ENCODE measurements around the gene PARN. TPM values are rescaled to one million over a fixed set of nuclear protein-coding genes. Genes with fewer than 3 reads are reported as not detected.

Gene PARN
- total and polyA plus RNA-seq, 2 of the 8 experiments (the other 6 are each of a cell fraction or from before 2014, with no cell fraction given) = 24.5 to 44.6 TPM

DNA sequence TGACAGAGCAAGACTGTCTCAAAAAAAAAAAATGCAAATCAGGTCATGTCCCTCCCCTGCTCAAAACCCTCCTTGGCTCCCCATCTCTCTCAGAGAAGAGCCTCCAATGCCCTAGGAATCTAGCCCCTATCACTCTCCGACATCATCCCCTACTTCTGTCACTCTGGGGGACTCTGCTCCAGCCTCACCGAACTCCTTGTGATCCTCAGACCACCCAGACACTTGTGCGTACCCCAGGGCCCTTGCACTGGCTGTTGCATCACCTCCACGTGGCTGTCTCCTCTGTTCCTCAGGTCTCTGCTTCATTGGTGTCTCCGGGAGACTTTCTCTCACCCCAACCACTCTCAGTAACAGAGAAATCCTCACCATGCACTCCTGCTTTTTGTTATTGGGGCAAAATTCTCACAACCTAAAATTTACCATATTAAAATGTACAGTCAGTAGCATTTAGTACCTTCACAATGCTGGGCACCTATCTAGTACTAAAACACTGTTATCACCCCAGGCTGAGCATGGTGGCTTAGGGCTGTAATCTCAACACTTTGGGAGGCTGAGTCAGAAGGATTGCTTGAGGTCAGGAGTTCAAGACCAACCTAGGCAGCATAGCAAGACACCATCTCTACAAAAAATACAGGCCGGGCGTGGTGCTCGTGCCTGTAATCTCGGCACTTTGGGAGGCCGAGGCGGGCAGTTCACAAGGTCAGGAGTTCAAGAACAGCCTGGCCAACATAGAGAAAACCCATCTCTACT, 48.9 kb upstream of the PARN start:
- Histone ChIP-seq H2BK12ac (ENCODE audit: low read depth, low read length) (no peak overlapping the region), H2BK20ac (ENCODE audit: low read length) (no peak overlapping the region), H4K91ac (replicated peaks; ENCODE audit: insufficient read length, low read length) (no peak overlapping the region), H3K14ac (ENCODE audit: insufficient read length) (no peak overlapping the region), H2AFZ (ENCODE audit: low read length) (no peak overlapping the region), H3K18ac (ENCODE audit: extremely low read depth, low read length) (no peak overlapping the region), H4K5ac (ENCODE audit: insufficient read length, low read depth, low read length) (no peak overlapping the region), H3K23me2 (ENCODE audit: low read depth, low read length) (peaks cover 4% of the 10 kb centered on the region; the same call in 1 of the 2 replicates), H3K4me3 (ENCODE audit: extremely low read depth in 1 of 4, insufficient read depth in 2 of 4, low read depth in 3 of 4, low read length in 4 of 4) (no peak overlapping the region), H2BK15ac (ENCODE audit: low read length) (no peak overlapping the region), H3K27me3 (replicated peaks in 1 of 4; ENCODE audit: control insufficient read depth in 3 of 4, extremely low read depth in 1 of 4, insufficient read depth in 3 of 4, low read length in 3 of 4) (no peaks in the 10 kb centered on the region), H2BK120ac (replicated peaks; ENCODE audit: low read depth, low read length) (no peak overlapping the region), H2BK5ac (ENCODE audit: low read depth, low read length) (no peak overlapping the region), H4K20me1 (replicated peaks in 1 of 2; ENCODE audit: control insufficient read depth in 1 of 2, insufficient read depth in 2 of 2, low read length in 2 of 2) (no peaks in the 10 kb centered on the region), H3K56ac (replicated peaks; ENCODE audit: insufficient read length, low read depth, low read length) (no peak overlapping the region), H3K4me2 (ENCODE audit: insufficient read depth in 1 of 2, low read depth in 2 of 2, low read length in 2 of 2) (no peak overlapping the region), H3K23ac (ENCODE audit: insufficient read length) (no peak overlapping the region), H3K27ac (ENCODE audit: low read depth, low read length) (no peak overlapping the region), H3K79me2 (ENCODE audit: control insufficient read depth in 1 of 2, insufficient read depth in 2 of 2, low read length in 2 of 2) (no peaks in the 10 kb centered on the region), H4K8ac (ENCODE audit: extremely low read depth, insufficient read depth, low read length) (no peak overlapping the region), H3K79me1 (ENCODE audit: low read depth, low read length) (no peaks in the 10 kb centered on the region), H3K4me1 (replicated peaks in 1 of 4; ENCODE audit: control insufficient read depth in 3 of 4, insufficient read depth in 4 of 4, low read length in 3 of 4) (no peaks in the 10 kb centered on the region), H3K9me3 (ENCODE audit: insufficient read depth in 2 of 2, low read depth in 1 of 2, low read length in 1 of 2) (no peaks in the 10 kb centered on the region), H2AK5ac (ENCODE audit: low read depth, low read length) (no peak overlapping the region), H3K9ac (replicated peaks in 1 of 4; ENCODE audit: extremely low read depth in 1 of 4, low read depth in 3 of 4, low read length in 3 of 4) (no peak overlapping the region), H3K36me3 (ENCODE audit: control insufficient read depth in 2 of 4, insufficient read depth in 4 of 4, low read length in 3 of 4) (no peaks in the 10 kb centered on the region), H3K4ac (replicated peaks; ENCODE audit: insufficient read length, low read depth, low read length) (no peak overlapping the region)
- POLR2A ChIA-PET (ENCODE audit: partially characterized antibody) = no interaction called here
- FAIRE-seq (no peak), DNase-seq (ENCODE audit: low read depth in 1 of 2, low spot score in 2 of 2) (no peak)
- TF ChIP-seq TBP (IDR thresholded peaks at IDR 0.05; ENCODE audit: low read depth, low read length) = no peak
- no peak for TF ChIP-seq GABPA (IDR thresholded peaks at IDR 0.05; ENCODE audit: borderline replicate concordance, insufficient read depth, low read length)
- no peak for TF ChIP-seq POU5F1 (IDR thresholded peaks at IDR 0.05; ENCODE audit: low read depth, low read length)
- no peak for TF ChIP-seq RFX5 (IDR thresholded peaks at IDR 0.05; ENCODE audit: borderline replicate concordance, low read depth, low read length)
- no peak for TF ChIP-seq RBBP5 (IDR thresholded peaks at IDR 0.05; ENCODE audit: borderline replicate concordance, low read depth, low read length)
- TF ChIP-seq BCL11A (IDR thresholded peaks at IDR 0.05; ENCODE audit: low read depth in 2 of 2, low read length in 2 of 2) = no peak
- TF ChIP-seq, protein P1, sequence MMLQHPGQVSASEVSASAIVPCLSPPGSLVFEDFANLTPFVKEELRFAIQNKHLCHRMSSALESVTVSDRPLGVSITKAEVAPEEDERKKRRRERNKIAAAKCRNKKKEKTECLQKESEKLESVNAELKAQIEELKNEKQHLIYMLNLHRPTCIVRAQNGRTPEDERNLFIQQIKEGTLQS (IDR thresholded peaks at IDR 0.05; ENCODE audit: insufficient read depth, low read depth, low read length) = no peak
- no peak for TF ChIP-seq POLR2A (IDR thresholded peaks at IDR 0.05; ENCODE audit: control extremely low read depth in 1 of 2, low read depth in 2 of 2, low read length in 2 of 2)
- TF ChIP-seq, protein P2, sequence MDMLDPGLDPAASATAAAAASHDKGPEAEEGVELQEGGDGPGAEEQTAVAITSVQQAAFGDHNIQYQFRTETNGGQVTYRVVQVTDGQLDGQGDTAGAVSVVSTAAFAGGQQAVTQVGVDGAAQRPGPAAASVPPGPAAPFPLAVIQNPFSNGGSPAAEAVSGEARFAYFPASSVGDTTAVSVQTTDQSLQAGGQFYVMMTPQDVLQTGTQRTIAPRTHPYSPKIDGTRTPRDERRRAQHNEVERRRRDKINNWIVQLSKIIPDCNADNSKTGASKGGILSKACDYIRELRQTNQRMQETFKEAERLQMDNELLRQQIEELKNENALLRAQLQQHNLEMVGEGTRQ (IDR thresholded peaks at IDR 0.05; ENCODE audit: low read length) = no peak
- WGBS, 2 experiments (ENCODE audit: extremely low coverage in 1 of 2, insufficient coverage in 1 of 2, insufficient read length in 1 of 2, insufficient replicate concordance in 2 of 2, low coverage in 1 of 2, low lambda C conversion rate in 2 of 2, missing lambda C conversion rate in 1 of 2) = 85% methylated on average over 11 of the region's 11 CpGs; no CpG with 5 or more reads in 1 of the 2 experiments
- CTCF ChIA-PET (ENCODE audit: partially characterized antibody) = interaction anchor here (0.6 kb wide), 1 partner anchor 742 kb away, joined by 3 read pairs; no protein-coding TSS in a partner anchor
